ENCODE measurements around the gene UBE2J2. TPM values are rescaled to one million over a fixed set of nuclear protein-coding genes. Genes with fewer than 3 reads are reported as not detected.

The UBE2J2 gene
- total and polyA plus RNA-seq, 2 of the 8 experiments (the other 6 are each of a cell fraction or from before 2014, with no cell fraction given) = 33.6 to 67.9 TPM

DNA sequence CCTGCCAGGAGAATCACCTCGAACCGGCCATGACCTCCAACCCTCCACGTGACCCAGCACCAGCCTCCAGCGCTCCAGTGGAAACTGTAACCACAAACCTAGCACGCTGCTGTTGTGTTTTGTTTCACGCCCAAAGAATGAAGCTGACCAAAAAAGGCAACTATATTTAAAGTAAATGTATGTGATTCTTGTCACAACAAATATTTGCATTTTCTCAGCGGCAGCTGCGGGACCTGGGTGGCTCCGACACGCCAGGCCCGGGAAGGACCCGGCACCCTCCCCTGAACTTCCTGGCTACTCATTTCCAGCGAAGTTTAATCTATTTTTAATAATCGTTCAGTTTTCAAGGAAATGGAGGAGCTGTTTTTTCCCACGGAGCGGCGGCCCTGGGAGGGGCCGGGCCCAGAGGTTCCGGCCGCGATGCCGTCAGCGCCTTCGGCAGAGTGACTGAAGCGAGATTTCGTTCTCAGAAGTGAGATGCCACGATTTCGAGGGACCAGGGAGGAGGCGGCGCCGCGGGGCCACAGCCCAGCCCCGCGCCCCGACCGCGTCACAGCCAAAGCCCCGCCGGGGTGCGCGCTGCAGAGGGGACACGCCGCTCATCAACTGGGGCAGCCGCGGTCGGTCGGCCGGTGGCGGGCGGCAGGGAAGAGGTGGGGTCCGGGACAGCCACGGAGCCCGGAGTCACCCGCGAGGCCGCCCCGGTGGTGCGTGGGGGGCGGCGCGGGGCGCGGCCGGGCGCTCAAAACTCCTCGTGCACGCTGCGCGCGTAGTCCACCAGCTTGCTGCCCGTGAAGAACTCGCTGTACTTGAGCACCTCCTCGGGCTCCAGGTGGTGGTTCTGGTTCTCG, 56.7 kb downstream of the UBE2J2 start (continued):
- TF ChIP-seq, protein P1, sequence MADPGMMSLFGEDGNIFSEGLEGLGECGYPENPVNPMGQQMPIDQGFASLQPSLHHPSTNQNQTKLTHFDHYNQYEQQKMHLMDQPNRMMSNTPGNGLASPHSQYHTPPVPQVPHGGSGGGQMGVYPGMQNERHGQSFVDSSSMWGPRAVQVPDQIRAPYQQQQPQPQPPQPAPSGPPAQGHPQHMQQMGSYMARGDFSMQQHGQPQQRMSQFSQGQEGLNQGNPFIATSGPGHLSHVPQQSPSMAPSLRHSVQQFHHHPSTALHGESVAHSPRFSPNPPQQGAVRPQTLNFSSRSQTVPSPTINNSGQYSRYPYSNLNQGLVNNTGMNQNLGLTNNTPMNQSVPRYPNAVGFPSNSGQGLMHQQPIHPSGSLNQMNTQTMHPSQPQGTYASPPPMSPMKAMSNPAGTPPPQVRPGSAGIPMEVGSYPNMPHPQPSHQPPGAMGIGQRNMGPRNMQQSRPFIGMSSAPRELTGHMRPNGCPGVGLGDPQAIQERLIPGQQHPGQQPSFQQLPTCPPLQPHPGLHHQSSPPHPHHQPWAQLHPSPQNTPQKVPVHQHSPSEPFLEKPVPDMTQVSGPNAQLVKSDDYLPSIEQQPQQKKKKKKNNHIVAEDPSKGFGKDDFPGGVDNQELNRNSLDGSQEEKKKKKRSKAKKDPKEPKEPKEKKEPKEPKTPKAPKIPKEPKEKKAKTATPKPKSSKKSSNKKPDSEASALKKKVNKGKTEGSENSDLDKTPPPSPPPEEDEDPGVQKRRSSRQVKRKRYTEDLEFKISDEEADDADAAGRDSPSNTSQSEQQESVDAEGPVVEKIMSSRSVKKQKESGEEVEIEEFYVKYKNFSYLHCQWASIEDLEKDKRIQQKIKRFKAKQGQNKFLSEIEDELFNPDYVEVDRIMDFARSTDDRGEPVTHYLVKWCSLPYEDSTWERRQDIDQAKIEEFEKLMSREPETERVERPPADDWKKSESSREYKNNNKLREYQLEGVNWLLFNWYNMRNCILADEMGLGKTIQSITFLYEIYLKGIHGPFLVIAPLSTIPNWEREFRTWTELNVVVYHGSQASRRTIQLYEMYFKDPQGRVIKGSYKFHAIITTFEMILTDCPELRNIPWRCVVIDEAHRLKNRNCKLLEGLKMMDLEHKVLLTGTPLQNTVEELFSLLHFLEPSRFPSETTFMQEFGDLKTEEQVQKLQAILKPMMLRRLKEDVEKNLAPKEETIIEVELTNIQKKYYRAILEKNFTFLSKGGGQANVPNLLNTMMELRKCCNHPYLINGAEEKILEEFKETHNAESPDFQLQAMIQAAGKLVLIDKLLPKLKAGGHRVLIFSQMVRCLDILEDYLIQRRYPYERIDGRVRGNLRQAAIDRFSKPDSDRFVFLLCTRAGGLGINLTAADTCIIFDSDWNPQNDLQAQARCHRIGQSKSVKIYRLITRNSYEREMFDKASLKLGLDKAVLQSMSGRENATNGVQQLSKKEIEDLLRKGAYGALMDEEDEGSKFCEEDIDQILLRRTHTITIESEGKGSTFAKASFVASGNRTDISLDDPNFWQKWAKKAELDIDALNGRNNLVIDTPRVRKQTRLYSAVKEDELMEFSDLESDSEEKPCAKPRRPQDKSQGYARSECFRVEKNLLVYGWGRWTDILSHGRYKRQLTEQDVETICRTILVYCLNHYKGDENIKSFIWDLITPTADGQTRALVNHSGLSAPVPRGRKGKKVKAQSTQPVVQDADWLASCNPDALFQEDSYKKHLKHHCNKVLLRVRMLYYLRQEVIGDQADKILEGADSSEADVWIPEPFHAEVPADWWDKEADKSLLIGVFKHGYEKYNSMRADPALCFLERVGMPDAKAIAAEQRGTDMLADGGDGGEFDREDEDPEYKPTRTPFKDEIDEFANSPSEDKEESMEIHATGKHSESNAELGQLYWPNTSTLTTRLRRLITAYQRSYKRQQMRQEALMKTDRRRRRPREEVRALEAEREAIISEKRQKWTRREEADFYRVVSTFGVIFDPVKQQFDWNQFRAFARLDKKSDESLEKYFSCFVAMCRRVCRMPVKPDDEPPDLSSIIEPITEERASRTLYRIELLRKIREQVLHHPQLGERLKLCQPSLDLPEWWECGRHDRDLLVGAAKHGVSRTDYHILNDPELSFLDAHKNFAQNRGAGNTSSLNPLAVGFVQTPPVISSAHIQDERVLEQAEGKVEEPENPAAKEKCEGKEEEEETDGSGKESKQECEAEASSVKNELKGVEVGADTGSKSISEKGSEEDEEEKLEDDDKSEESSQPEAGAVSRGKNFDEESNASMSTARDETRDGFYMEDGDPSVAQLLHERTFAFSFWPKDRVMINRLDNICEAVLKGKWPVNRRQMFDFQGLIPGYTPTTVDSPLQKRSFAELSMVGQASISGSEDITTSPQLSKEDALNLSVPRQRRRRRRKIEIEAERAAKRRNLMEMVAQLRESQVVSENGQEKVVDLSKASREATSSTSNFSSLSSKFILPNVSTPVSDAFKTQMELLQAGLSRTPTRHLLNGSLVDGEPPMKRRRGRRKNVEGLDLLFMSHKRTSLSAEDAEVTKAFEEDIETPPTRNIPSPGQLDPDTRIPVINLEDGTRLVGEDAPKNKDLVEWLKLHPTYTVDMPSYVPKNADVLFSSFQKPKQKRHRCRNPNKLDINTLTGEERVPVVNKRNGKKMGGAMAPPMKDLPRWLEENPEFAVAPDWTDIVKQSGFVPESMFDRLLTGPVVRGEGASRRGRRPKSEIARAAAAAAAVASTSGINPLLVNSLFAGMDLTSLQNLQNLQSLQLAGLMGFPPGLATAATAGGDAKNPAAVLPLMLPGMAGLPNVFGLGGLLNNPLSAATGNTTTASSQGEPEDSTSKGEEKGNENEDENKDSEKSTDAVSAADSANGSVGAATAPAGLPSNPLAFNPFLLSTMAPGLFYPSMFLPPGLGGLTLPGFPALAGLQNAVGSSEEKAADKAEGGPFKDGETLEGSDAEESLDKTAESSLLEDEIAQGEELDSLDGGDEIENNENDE (IDR thresholded peaks at IDR 0.05; ENCODE audit: insufficient replicate concordance, low read length) = no peak
- TF ChIP-seq RBBP5 (IDR thresholded peaks at IDR 0.05; ENCODE audit: borderline replicate concordance, low read depth, low read length) = no peak
- no peak for TF ChIP-seq RNF2 (IDR thresholded peaks at IDR 0.05; ENCODE audit: borderline replicate concordance, low read depth, low read length, missing control alignments, poor library complexity, severe bottlenecking)
- TF ChIP-seq, protein P2, sequence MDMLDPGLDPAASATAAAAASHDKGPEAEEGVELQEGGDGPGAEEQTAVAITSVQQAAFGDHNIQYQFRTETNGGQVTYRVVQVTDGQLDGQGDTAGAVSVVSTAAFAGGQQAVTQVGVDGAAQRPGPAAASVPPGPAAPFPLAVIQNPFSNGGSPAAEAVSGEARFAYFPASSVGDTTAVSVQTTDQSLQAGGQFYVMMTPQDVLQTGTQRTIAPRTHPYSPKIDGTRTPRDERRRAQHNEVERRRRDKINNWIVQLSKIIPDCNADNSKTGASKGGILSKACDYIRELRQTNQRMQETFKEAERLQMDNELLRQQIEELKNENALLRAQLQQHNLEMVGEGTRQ (IDR thresholded peaks at IDR 0.05; ENCODE audit: low read length) = no peak
- TF ChIP-seq JUND (IDR thresholded peaks at IDR 0.05; ENCODE audit: low read length) = no peak
- no peak for TF ChIP-seq TAF7 (optimal IDR thresholded peaks at IDR 0.05; ENCODE audit: borderline replicate concordance, low read depth, low read length)
- TF ChIP-seq NRF1 (IDR thresholded peaks at IDR 0.05; ENCODE audit: low read depth, low read length) = no peak

All from H1 (cell line).